A549 treated with ZK216348 at 1 μM for 4 hours (cell line): ENCODE data around the gene TAS1R1. TPM values are rescaled to one million over a fixed set of nuclear protein-coding genes. Genes with fewer than 3 reads are reported as not detected.

ENCODE experiments used
- total RNA-seq: library from RNA; stranded (reverse); fragments of 200-300 nt; extraction: Qiagen RNA extraction; gene quantifications from 5 replicates; pipeline ENCODE4 v1.2.3, GENCODE V29; 2022; ENCODE audit warnings: low read depth

Gene TAS1R1
- not detected in 5 replicates for total RNA-seq

DNA sequence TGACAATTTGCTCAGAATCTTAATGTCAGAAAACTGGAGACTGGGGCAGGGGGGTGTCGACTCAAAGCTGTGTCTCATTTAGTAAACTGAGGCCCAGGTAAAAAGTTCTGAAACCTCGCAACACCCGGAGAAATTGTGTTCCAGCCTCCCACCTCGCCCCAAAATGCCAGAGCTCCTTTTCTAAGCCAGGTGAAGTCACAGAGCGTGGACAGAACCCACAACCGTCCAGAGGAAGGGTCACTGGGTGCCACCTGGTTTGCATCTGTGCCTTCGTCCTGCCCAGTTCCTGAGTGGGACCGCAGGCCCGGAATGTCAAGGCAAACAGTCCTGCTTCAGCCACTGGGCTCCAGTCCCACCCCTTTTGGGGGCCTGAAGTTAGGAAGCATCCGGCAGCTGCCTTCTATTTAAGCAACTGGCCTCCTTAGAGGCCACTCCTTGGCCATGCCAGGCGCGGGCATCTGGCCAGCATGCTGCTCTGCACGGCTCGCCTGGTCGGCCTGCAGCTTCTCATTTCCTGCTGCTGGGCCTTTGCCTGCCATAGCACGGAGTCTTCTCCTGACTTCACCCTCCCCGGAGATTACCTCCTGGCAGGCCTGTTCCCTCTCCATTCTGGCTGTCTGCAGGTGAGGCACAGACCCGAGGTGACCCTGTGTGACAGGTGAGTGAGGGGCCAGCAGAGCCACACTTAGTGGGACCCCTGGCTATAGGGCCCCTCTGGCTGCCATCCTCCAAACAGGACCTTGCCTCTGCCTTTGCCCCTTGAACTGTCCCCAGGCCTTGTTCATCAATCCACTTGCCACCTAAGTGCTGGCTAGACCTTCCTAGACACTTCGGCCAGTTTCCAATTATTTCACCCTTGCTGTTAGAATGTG lies at the start of gene TAS1R1:
TAS1R1 (plus strand) TSS at position 401 of the 872 bp plus-strand sequence; CDS start at position 468, 67 bp downstream.

DNA sequence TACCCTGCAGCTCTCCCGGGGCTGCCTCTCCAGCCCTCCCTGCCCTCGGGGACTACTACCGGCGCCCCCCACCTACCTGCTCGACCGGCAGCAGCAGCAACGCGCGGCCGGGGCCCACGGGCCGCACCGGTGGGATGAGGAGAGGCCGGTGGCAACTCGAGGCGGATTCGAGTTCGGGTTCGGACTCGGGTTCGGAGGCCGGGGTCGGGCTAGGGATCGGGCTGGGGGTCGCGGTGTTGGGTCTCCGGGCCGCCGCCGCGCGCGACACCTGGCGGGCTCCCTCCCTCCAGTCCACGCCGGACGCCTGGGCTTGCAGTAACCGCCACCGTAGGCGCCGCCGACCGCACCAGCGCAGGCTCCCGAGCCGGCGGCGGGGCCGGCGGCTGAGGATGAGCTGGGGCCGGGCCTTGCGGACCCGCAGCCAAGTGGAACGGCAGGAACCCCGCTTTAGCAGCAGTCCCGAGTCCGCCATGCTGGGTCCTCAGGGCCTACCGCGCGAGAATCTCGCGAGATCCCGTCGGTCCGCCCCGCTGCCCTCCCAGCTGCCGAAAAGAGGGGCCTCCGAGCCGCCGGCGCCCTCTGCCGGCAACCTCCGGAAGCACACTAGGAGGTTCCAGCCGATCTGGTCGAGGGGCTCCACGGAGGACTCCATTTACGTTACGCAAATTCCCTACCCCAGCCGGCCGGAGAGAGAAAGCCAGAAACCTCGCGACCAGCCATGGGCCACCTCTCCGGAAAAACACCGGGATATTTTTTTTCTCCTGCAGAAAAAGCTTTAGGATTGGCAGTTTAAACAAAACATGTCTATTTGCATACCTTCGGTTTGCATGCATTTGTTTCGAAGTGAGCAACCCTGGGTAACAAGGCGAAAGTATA lies 838 bp upstream of the TAS1R1 start, which contains the start of gene NOL9:
NOL9 (minus strand) TSS at position 483 of the 876 bp plus-strand sequence; CDS start at position 472, 11 bp downstream.

DNA sequence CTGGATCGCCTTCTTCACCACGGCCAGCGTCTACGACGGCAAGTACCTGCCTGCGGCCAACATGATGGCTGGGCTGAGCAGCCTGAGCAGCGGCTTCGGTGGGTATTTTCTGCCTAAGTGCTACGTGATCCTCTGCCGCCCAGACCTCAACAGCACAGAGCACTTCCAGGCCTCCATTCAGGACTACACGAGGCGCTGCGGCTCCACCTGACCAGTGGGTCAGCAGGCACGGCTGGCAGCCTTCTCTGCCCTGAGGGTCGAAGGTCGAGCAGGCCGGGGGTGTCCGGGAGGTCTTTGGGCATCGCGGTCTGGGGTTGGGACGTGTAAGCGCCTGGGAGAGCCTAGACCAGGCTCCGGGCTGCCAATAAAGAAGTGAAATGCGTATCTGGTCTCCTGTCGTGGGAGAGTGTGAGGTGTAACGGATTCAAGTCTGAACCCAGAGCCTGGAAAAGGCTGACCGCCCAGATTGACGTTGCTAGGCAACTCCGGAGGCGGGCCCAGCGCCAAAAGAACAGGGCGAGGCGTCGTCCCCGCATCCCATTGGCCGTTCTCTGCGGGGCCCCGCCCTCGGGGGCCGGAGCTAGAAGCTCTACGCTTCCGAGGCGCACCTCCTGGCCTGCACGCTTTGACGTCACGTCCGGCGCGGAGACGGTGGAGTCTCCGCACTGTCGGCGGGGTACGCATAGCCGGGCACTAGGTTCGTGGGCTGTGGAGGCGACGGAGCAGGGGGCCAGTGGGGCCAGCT lies 24.4 kb downstream of the TAS1R1 start, which contains the start of gene ZBTB48:
ZBTB48 (plus strand) TSS at position 621 of the 745 bp plus-strand sequence. CDS start 616 bp downstream, outside the sequence.

DNA sequence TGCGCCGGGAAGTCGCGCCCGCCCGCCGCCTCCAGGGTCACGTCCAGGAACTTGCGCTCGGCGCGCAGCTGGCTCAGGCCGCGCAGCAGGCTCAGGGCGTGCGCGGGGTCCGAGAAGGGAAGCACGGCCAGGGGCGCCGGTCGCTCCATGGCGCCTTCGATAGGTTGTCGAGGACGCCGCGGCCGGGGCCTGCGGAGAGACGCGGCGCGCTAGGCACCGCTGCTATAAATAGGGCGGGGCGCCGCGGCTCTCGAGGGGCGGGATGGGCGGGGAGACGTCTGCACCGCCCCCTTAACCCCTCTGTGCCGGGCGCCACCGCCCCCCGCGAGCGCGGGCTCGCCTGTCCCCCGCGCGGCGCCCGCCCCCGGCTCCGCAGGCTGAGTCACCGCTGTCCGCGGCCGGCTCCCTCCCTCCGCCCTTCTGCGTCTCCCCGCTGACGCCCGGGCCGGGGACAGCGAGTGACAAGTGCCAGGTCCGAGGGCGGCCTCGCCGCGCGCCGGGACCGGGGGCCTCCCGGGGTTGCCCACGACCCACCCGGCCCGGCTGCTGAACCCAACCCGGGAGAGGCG lies 47.6 kb downstream of the TAS1R1 start, which contains the start of gene KLHL21:
KLHL21 (minus strand) TSS at position 201 of the 569 bp plus-strand sequence; CDS start at position 149, 52 bp downstream.

DNA sequence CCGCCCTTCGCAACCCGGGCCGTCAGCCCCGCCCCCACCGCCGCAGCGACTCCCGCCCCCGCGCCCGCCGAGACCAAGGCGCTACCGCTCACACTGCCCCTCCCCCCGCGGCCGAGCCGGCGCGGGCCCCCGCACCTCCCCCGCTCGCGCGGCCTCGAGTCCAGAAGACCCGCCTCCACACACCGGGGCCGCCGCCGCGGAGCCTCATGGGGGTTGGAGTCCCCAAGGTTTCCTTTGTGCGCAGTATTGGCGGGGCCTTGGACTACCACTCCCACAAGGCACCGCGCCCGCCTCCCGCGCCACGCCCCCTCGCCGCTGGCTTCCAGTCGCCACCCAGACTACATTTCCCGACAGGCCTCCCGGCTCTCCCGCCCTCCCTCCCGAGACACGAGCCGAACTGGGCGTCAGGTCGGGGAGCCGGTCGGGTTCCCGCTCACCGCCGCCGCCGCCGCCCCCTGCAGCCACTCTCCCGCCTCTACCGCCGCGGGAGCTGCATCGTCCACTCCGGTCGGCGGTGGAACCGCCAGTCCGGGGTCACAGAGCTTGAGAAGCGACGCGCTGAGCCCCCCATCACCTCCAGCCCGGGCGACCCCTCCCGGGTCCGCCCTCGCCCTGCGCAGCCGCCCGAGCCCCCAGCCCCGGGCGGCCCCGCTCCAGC lies 58.4 kb downstream of the TAS1R1 start, which contains the start of gene PHF13:
PHF13 (plus strand) TSS at position 371 of the 658 bp plus-strand sequence. CDS start 336 bp downstream, outside the sequence.

DNA sequence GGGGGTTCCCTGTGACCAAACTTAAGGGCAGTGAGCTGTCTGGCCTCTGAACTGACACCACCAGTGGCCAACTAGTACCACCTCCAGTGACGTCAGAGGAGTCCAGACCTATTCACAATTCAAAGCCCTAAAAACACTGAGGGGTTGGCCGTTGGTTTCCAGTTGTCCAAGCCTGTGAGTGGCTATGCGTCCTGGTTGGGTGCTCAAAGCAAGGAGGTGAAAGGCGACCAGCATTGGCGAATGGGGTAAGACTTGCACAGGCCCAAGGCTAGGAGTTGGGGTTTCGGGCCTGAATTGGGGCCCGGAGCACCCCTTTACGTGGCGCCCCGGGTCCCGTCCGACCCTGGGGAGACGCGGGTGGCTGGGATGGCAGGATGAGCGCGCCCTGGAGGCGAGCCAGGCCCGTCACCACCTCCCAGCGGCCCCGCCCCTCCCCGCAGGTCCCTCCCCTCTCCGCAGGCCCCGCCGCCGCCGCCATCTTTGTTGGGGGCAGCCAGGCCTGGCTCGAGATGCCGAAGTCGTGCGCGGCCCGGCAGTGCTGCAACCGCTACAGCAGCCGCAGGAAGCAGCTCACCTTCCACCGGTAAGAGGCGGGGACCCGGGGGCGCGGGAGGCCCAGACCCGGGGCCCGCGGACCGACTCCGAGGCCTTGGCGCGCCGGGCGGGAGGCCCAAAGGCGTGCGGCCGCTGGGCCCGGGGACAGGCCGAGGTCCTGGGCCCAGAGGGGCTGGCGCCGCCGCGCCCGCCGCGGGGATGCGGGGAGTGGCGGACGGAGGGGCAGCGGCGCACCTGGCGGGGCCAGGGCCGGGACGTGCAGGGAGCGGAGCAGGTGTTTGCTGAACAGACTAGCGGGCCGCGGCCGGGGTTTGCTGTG lies 69.8 kb downstream of the TAS1R1 start, which contains the start of gene THAP3:
THAP3 (plus strand) TSS at position 159 of the 874 bp plus-strand sequence; CDS start at position 510, 351 bp downstream.

Other genes with a start within 250 kb of the TAS1R1 start
- 45.4 to 93.5 TPM (median 86.6 TPM) in 5 replicates for gene ACOT7, start 161.5 kb upstream of the TAS1R1 start, total RNA-seq
- gene HES2, start 135.4 kb upstream of the TAS1R1 start, total RNA-seq, result 2.2 to 5.3 TPM (median 4.2 TPM) in 5 replicates
- 0.17 to 0.54 TPM (median 0.40 TPM) in 4 of 5 replicates, not detected in the other for gene ESPN, start 130.5 kb upstream of the TAS1R1 start, total RNA-seq
- gene TNFRSF25, start 89.1 kb upstream of the TAS1R1 start, total RNA-seq, result 2.8 to 5.1 TPM (median 3.7 TPM) in 5 replicates
- 1.8 to 5.2 TPM (median 3.3 TPM) in 5 replicates for gene PLEKHG5, start 63.6 kb upstream of the TAS1R1 start, total RNA-seq
- 3.4 to 4.9 TPM (median 4.0 TPM) in 5 replicates for gene NOL9, start 794 bp upstream of the TAS1R1 start, total RNA-seq
- gene ZBTB48, start 24.7 kb downstream of the TAS1R1 start, total RNA-seq, result 11.3 to 18.0 TPM (median 16.1 TPM) in 5 replicates
- gene KLHL21, start 47.6 kb downstream of the TAS1R1 start, total RNA-seq, result 12.5 to 27.4 TPM (median 23.8 TPM) in 5 replicates
- 7.4 to 10.0 TPM (median 9.2 TPM) in 5 replicates for gene PHF13, start 58.4 kb downstream of the TAS1R1 start, total RNA-seq
- gene THAP3, start 69.6 kb downstream of the TAS1R1 start, total RNA-seq, result 10.2 to 18.2 TPM (median 15.6 TPM) in 5 replicates
- gene DNAJC11, start 146.5 kb downstream of the TAS1R1 start, total RNA-seq, result 33.9 to 36.2 TPM (median 35.3 TPM) in 5 replicates
- 61.9 to 85.8 TPM (median 66.3 TPM) in 5 replicates for gene CAMTA1, start 230.1 kb downstream of the TAS1R1 start, total RNA-seq